SK-N-MC (cell line): ENCODE results near the gene FCRL6.

ENCODE experiments used
- EZH2 ChIP-seq: fragments of 200-600 bp; sonication (generic); IDR thresholded peaks from one replicate; pipeline ENCODE4 v1.6.1; 2017; ENCODE audit warnings: antibody characterized with exemption
- FOXP2 ChIP-seq: optimal IDR thresholded peaks from 2 replicates; pipeline ENCODE3; 2011; ENCODE audit warnings: mild to moderate bottlenecking, moderate library complexity; ENCODE audit not compliant: insufficient read depth; ENCODE audit errors: extremely low read length, control extremely low read depth
- POLR2AphosphoS5 ChIP-seq: IDR thresholded peaks from 2 replicates; pipeline ENCODE4 v1.6.1; 2012; ENCODE audit warnings: mild to moderate bottlenecking, low read depth, low read length, borderline replicate concordance

GRCh38 chr1:159838715-159839114 lies 36.6 kb downstream of the FCRL6 start:
- no peak for TF ChIP-seq POLR2AphosphoS5
- TF ChIP-seq EZH2: no peak
- TF ChIP-seq FOXP2: no peak
